ENCODE results near the gene ATOSA.

DNA sequence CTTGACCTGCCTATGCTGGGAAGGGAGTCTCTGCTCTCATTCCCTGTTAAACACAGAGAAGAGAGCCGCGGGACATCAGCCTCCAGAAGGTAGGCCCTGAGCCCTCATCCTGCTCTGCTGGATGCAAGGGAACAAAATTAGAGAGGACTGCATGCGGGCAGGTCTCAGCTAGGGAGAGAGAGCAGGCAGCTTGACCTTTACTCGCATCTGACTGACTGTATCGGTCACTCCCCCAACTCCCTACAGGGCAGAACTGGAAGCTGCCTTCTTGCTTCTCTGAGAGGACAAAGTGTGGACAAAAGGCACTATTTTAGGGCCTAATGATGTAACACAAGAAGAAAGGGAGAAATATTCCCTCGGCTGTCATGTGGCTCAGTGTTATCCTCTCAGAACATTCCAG is 38.7 kb upstream of the ATOSA start:
- TF ChIP-seq POLR2AphosphoS5 (IDR thresholded peaks at IDR 0.05; ENCODE audit: low read depth, low read length): no peak
- TF ChIP-seq POU2F2 (IDR thresholded peaks at IDR 0.05; ENCODE audit: low read depth, low read length): no peak
- TF ChIP-seq TAF1 (IDR thresholded peaks at IDR 0.05; ENCODE audit: low read depth, low read length): no peak
- TF ChIP-seq POLR2A (IDR thresholded peaks at IDR 0.05; ENCODE audit: low read depth, low read length): no peak
- TF ChIP-seq PAX5 (IDR thresholded peaks at IDR 0.05; ENCODE audit: insufficient read depth, low read length, severe bottlenecking): no peak
